GOT3 (cell line): ENCODE results near the gene CEP164.
"Not testable (repeated sequence)": the region's sequence is repeated elsewhere in the genome, so short reads cannot be mapped to it uniquely, and the experiment has no call there.

Experiments
- DNase-seq: peaks from one replicate; lab custom pipeline; 2025; ENCODE audit warnings: mixed read lengths; lab: John Stamatoyannopoulos, UW

The CEP164 gene

GRCh38 chr11:117395476-117395875 is 67.8 kb downstream of the CEP164 start:
- DNase-seq, result no peak

- no peak for DNase-seq
These were observed 69.3 kb downstream of the CEP164 start for GRCh38 chr11:117396970-117397369.

- not testable (repeated sequence) for DNase-seq
These were observed 71.0 kb downstream of the CEP164 start for GRCh38 chr11:117398618-117399017.

- DNase-seq, result not testable (repeated sequence)
These were observed 71.6 kb downstream of the CEP164 start for GRCh38 chr11:117399100-117399840.

- DNase-seq, result not testable (repeated sequence)
These were observed 78.2 kb downstream of the CEP164 start for GRCh38 chr11:117405898-117406297.

- DNase-seq, result no peak
These were observed 79.4 kb downstream of the CEP164 start for GRCh38 chr11:117407016-117407415.

- no peak for DNase-seq
These were observed 80.7 kb downstream of the CEP164 start for GRCh38 chr11:117408356-117408755.

- DNase-seq, result no peak
These were observed 81.9 kb downstream of the CEP164 start for GRCh38 chr11:117409511-117409910.

GRCh38 chr11:117410238-117410637 is 82.6 kb downstream of the CEP164 start:
- DNase-seq, result no peak

- DNase-seq, result no peak
These were observed 83.4 kb downstream of the CEP164 start for GRCh38 chr11:117410861-117411710.

GRCh38 chr11:117411736-117412135 is 84.1 kb downstream of the CEP164 start:
- DNase-seq, result no peak

GRCh38 chr11:117412176-117412575 is 84.5 kb downstream of the CEP164 start:
- no peak for DNase-seq

- no peak for DNase-seq
These were observed 85.1 kb downstream of the CEP164 start for GRCh38 chr11:117412653-117413275.

- DNase-seq, result no peak
These were observed 86.0 kb downstream of the CEP164 start for GRCh38 chr11:117413616-117414015.

- no peak for DNase-seq
These were observed 87.1 kb downstream of the CEP164 start for GRCh38 chr11:117414724-117415123.

- DNase-seq, result no peak
These were observed 87.8 kb downstream of the CEP164 start for GRCh38 chr11:117415358-117415896.

- DNase-seq, result no peak
These were observed 89.7 kb downstream of the CEP164 start for GRCh38 chr11:117417342-117417741.

GRCh38 chr11:117417856-117418255 is 90.2 kb downstream of the CEP164 start:
- DNase-seq, result no peak

GRCh38 chr11:117418737-117419481 is 91.3 kb downstream of the CEP164 start:
- no peak for DNase-seq

- no peak for DNase-seq
These were observed 92.0 kb downstream of the CEP164 start for GRCh38 chr11:117419482-117420142.

GRCh38 chr11:117420143-117420485 is 92.5 kb downstream of the CEP164 start:
- no peak for DNase-seq
